ENCODE results near the gene SNX32.
"Not testable (repeated sequence)": the region's sequence is repeated elsewhere in the genome, so short reads cannot be mapped to it uniquely, and the experiment has no call there.

SNX32 gene

DNA sequence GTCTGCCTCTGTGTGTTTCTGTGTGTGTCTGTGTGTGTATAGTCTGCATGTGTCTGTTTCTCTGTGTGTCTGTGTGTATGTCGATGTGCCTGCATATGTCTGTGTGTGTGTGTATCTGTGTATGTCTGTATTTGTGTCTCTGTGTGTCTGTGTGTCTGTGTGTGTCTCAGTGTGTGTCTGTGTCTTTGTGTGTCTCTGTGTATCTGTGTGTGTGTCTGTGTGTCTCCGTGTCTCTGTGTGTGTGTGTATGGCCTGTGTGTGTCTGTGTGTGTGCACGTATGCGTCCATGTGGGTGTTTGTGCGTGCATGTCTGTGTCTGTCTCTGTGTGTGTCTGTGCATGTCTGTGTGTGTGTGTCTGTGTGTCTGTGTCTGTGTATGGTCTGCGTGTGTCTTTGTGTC lies 439 bp downstream of the SNX32 start:
- ATAC-seq (ENCODE audit: low read depth) (no peak), DNase-seq (ENCODE audit: low spot score in 2 of 2) (no peak)
- H3K9me3 Mint-ChIP-seq, result no peaks in the 10 kb centered on the region
- H3K36me3 Mint-ChIP-seq, result no peaks in the 10 kb centered on the region
- peaks cover 13% of the 10 kb centered on the region for H3K4me1 Mint-ChIP-seq
- peaks cover 4% of the 10 kb centered on the region for H3K27me3 Mint-ChIP-seq
- H3K27ac Mint-ChIP-seq, result no peak overlapping the region
- no peak overlapping the region for H3K4me3 Mint-ChIP-seq

- Mint-ChIP-seq H3K4me3 (no peak overlapping the region), H3K27ac (no peak overlapping the region), H3K9me3 (no peaks in the 10 kb centered on the region), H3K27me3 (no peaks in the 10 kb centered on the region), H3K4me1 (no peaks in the 10 kb centered on the region), H3K36me3 (no peaks in the 10 kb centered on the region)
- no peak for DNase-seq (ENCODE audit: low spot score in 2 of 2)
- no peak for ATAC-seq (ENCODE audit: low read depth)
These were observed 8.4 kb downstream of the SNX32 start for GRCh38 chr11:65842144-65842543.

- no peaks in the 10 kb centered on the region for H3K4me1 Mint-ChIP-seq
- H3K9me3 Mint-ChIP-seq, result no peaks in the 10 kb centered on the region
- no peak overlapping the region for H3K4me3 Mint-ChIP-seq
- H3K27me3 Mint-ChIP-seq, result no peaks in the 10 kb centered on the region
- ATAC-seq (ENCODE audit: low read depth) (no peak), DNase-seq (ENCODE audit: low spot score in 2 of 2) (no peak)
- no peak overlapping the region for H3K27ac Mint-ChIP-seq
- no peaks in the 10 kb centered on the region for H3K36me3 Mint-ChIP-seq
These were observed 10.0 kb downstream of the SNX32 start for GRCh38 chr11:65843811-65844210.

- Mint-ChIP-seq H3K9me3 (no peaks in the 10 kb centered on the region), H3K36me3 (no peaks in the 10 kb centered on the region), H3K4me3 (no peak overlapping the region), H3K27me3 (no peaks in the 10 kb centered on the region), H3K27ac (no peak overlapping the region), H3K4me1 (no peaks in the 10 kb centered on the region)
- DNase-seq (ENCODE audit: low spot score in 2 of 2) (no peak), ATAC-seq (ENCODE audit: low read depth) (no peak)
These were observed 10.6 kb downstream of the SNX32 start for GRCh38 chr11:65844231-65844872.

DNA sequence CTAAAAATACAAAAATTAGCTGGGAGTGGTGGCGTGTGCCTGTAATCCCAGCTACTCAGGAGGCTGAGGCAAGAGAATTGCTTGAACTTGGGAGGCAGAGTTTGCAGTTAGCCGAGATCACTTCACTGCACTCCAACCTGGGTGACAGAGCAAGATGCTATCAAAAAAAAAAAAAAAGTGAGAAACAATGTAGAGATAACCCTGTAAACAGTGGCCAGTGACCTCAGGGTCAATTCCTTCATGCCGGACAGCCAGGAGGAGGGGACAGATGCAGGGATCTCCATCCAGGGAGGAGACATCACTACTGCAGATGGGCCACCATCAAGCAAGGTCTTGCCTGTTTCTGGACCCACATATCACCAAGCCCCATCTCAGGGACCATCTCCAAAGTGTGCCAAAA lies 14.0 kb downstream of the SNX32 start:
- no peak for DNase-seq (ENCODE audit: low spot score in 2 of 2)
- Mint-ChIP-seq H3K27ac (no peak overlapping the region), H3K4me3 (no peak overlapping the region), H3K9me3 (no peaks in the 10 kb centered on the region), H3K36me3 (peaks cover 7% of the 10 kb centered on the region), H3K4me1 (peaks cover 4% of the 10 kb centered on the region), H3K27me3 (no peaks in the 10 kb centered on the region)
- no peak for ATAC-seq (ENCODE audit: low read depth)

- H3K4me1 Mint-ChIP-seq, H3K9me3 Mint-ChIP-seq: not testable (repeated sequence)
These were observed 14.9 kb downstream of the SNX32 start for GRCh38 chr11:65848693-65849092.

DNA sequence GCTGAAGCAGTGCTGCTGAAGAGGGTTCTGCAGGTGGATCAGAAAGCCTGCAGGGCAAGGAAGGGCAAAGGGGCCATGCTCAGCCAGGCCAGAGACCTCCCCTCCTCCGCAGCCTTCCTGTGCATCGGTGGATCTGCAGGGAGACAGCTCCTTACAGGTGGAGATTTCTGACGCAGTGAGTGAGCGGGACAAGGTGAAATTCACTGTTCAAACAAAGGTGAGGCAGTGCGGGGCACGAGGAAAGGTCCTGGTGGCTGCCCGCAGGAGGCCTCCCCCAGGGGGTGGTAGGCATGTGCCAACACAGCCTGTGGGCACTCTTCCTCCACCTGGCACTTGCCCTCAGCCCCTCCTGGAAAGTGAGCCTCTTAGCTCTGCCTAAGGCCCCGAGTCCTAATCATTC lies 15.6 kb downstream of the SNX32 start:
- DNase-seq (ENCODE audit: low spot score in 2 of 2) (no peak), ATAC-seq (ENCODE audit: low read depth) (no peak)
- Mint-ChIP-seq H3K9me3 (no peaks in the 10 kb centered on the region), H3K27ac (no peak overlapping the region), H3K36me3 (peaks cover 15% of the 10 kb centered on the region), H3K27me3 (no peaks in the 10 kb centered on the region), H3K4me3 (no peak overlapping the region), H3K4me1 (peaks cover 12% of the 10 kb centered on the region)

More at GRCh38 chr11:65848693-65849092, 14.9 kb downstream of the SNX32 start:
- ATAC-seq (ENCODE audit: low read depth); H3K27ac Mint-ChIP-seq; DNase-seq (ENCODE audit: low spot score in 2 of 2); H3K4me3 Mint-ChIP-seq; H3K27me3 Mint-ChIP-seq: not testable (repeated sequence)
- H3K36me3 Mint-ChIP-seq, result peaks cover 12% of the 10 kb centered on the region

- H3K27ac Mint-ChIP-seq, result no peak overlapping the region
- no peaks in the 10 kb centered on the region for H3K9me3 Mint-ChIP-seq
- H3K36me3 Mint-ChIP-seq, result peaks cover 19% of the 10 kb centered on the region
- peaks cover 16% of the 10 kb centered on the region for H3K4me1 Mint-ChIP-seq
- H3K4me3 Mint-ChIP-seq, result no peak overlapping the region
- ATAC-seq (ENCODE audit: low read depth) (no peak), DNase-seq (ENCODE audit: low spot score in 2 of 2) (no peak)
- no peaks in the 10 kb centered on the region for H3K27me3 Mint-ChIP-seq
These were observed 16.0 kb downstream of the SNX32 start for GRCh38 chr11:65849771-65850216.

DNA sequence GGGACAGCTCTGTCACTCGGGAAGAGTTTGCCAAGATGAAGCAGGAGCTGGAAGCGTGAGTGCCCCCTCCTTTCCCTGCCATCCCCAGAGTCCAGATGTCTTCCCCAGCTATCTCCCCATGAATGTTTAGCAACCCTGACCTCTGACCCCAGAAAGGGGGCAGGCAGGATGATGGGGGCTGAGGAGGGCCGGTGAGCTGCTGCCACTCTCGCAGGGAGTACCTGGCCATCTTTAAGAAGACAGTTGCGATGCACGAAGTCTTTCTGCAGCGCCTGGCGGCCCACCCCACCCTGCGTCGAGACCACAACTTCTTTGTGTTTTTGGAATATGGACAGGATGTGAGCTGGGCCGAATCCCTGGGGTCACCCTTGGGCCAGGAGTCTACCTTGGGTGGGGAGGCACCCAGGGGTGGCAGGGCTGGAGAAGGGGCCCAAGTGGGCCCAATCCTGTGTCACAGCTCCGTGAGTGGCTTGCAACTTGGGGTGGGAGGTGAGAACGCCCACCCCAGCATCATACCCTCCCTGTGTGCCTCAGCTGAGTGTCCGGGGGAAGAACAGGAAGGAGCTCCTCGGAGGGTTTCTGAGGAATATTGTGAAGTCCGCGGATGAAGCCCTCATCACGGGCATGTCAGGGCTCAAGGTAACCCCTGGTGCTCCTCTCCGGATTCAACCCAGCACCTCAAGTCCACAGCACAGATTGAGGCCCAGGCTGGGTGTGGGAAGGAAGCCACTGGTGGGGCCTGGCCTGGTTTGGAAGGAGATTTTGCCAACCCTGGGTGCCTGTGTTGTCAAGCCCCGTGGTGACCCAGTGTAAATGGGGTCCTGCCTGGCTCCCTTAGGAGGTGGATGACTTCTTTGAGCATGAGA lies 16.7 kb downstream of the SNX32 start:
- Mint-ChIP-seq H3K36me3 (peaks cover 22% of the 10 kb centered on the region), H3K4me3 (no peak overlapping the region), H3K9me3 (no peaks in the 10 kb centered on the region), H3K4me1 (peaks cover 18% of the 10 kb centered on the region), H3K27me3 (no peaks in the 10 kb centered on the region), H3K27ac (no peak overlapping the region)
- ATAC-seq (ENCODE audit: low read depth) (no peak), DNase-seq (ENCODE audit: low spot score in 2 of 2) (no peak)

DNA sequence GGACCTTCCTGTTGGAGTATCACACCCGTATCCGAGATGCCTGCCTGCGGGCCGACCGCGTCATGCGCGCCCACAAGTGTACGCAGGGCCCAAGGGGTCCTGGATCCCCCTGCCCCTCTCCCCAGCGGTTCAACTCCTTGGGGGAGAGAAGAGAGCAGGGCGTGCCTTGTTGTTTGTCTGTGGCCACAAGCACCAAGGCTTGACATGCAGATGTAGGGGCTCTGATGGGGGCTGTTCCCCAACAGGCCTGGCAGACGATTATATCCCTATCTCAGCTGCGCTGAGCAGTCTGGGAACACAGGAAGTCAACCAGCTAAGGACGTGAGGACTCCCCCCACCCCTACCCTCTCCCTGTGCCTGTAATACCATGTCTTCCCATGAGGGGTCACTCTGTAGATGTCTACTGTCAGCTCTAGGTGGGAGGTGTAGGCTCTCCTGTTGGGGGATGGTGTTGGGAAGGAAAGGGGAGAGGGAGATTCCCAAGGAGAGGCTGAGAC lies 17.4 kb downstream of the SNX32 start:
- Mint-ChIP-seq H3K4me1 (peaks cover 21% of the 10 kb centered on the region), H3K27me3 (no peaks in the 10 kb centered on the region), H3K27ac (no peak overlapping the region), H3K9me3 (no peaks in the 10 kb centered on the region), H3K4me3 (no peak overlapping the region), H3K36me3 (peaks cover 22% of the 10 kb centered on the region)
- DNase-seq (ENCODE audit: low spot score in 2 of 2), result no peak
- no peak for ATAC-seq (ENCODE audit: low read depth)

DNA sequence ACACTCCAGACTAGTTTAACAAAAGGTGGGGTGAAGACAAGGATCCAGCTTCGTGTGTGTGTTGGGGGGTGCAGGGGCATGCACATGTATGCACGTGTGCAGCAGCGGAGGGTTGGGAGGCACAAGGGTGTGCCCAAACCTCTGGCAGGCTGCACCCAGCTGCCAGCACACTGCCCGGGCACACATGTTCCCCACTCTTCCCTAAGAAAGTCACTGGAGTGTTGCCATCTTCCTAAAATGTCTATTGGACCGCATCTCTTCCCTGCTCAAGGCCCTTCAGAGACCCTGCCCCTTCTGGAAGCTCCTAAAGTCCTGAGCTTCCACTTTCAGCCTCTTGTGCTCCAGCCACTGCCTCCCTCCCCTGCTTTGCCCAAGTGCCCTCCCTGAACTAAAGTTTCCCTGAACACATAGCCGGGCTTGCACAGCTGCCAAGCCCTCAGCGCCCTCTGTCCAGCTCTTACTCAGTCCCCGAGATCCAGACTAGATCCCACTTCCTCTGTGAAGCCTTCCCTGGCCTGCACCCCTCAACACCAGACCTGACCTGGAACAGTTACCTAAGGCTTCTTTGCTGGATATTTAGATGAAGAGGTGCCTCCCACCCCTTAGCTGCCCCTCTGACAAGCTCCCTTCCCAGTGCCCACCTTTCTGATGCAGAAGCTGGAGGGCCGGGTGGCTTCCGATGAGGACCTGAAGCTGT lies 18.2 kb downstream of the SNX32 start:
- Mint-ChIP-seq H3K27me3 (no peaks in the 10 kb centered on the region), H3K36me3 (peaks cover 22% of the 10 kb centered on the region), H3K4me1 (peaks cover 28% of the 10 kb centered on the region), H3K4me3 (no peak overlapping the region), H3K9me3 (no peaks in the 10 kb centered on the region), H3K27ac (no peak overlapping the region)
- no peak for ATAC-seq (ENCODE audit: low read depth)
- no peak for DNase-seq (ENCODE audit: low spot score in 2 of 2)

DNA sequence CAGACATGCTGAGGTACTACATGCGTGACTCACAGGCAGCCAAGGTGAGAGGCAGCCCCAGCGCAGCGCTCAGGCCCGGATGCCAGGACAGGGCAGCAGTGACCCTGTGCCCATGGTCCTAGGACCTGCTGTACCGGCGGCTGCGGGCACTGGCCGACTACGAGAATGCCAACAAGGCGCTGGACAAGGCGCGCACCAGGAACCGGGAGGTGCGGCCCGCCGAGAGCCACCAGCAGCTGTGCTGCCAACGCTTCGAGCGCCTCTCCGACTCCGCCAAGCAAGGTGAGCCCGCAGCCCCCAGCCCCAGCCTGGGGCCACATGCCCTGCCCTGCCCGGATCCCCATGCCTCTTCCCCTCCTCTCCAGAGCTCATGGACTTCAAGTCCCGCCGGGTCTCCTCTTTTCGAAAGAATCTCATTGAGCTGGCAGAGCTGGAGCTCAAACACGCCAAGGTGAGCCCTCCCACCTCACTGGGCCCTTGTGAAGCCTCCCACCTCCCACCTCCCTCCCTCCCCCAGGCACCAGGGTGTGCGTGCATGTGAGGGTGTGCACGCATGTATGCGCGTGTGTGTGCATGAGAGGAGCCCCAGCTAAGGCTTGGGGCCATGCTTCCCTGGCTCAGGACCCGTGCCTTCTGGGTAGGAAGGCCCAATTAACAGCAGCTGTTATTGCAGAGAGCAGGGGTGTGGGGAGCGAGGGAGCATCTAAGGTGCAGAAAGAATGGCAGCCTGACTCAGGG lies 18.9 kb downstream of the SNX32 start:
- H3K4me3 Mint-ChIP-seq, result no peak overlapping the region
- H3K9me3 Mint-ChIP-seq, result no peaks in the 10 kb centered on the region
- H3K27me3 Mint-ChIP-seq, result no peaks in the 10 kb centered on the region
- H3K4me1 Mint-ChIP-seq, result peaks cover 28% of the 10 kb centered on the region
- peaks cover 22% of the 10 kb centered on the region for H3K36me3 Mint-ChIP-seq
- no peak overlapping the region for H3K27ac Mint-ChIP-seq
- DNase-seq (ENCODE audit: low spot score in 2 of 2), result no peak
- ATAC-seq (ENCODE audit: low read depth), result no peak

DNA sequence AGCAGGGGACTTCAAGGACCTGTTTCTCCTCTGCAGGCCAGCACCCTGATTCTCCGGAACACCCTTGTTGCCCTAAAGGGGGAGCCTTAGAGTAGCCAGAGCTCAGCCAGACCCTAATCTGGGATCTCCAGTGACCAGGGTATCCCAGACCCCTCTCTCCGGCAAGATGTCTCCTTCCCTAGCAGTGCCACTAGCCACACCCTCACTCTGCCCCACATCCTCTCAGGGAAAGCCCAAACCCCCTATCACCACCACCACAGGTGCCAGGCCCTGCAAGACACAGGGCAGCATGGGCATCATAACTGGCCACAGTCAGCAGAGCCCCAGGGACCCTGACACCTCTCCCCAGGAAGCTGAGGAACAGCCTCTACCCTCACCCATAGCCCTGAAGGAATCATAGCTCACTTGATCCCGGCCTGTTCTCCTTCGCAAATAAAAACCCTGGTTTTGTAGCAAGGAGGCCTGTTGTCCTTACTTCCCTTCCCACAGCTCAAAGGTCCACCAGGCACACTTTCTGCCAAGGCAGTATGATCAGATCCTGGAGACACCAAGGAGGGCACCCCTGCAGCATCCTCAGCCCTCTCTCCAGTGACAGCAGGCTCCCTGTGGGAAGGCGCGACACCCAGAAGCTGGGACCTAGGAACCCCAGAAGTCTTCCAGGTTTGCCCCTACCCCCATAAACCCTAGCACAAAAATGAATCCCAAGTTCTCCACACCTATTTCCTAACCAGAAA lies 19.6 kb downstream of the SNX32 start:
- ATAC-seq (ENCODE audit: low read depth), result no peak
- H3K27me3 Mint-ChIP-seq, result no peaks in the 10 kb centered on the region
- H3K4me1 Mint-ChIP-seq, result peaks cover 28% of the 10 kb centered on the region
- DNase-seq (ENCODE audit: low spot score in 2 of 2), result no peak
- no peak overlapping the region for H3K4me3 Mint-ChIP-seq
- no peak overlapping the region for H3K27ac Mint-ChIP-seq
- H3K36me3 Mint-ChIP-seq, result peaks cover 22% of the 10 kb centered on the region
- H3K9me3 Mint-ChIP-seq, result no peaks in the 10 kb centered on the region

Data from memory B cell (primary cell).